NCI-H82 (cell line): ENCODE data around the gene ABCC9.
A peak's percentile ranks its signal among the peaks of the same experiment; 100 is the strongest.
"Not testable (repeated sequence)": the region's sequence is repeated elsewhere in the genome, so short reads cannot be mapped to it uniquely, and the experiment has no call there.

Experiments
- DNase-seq: peaks from one replicate; lab custom pipeline; 2025; lab: John Stamatoyannopoulos, UW

ABCC9 gene

GRCh38 chr12:21815306-21816062 lies 125.7 kb downstream of the ABCC9 start:
- no peak for DNase-seq

GRCh38 chr12:21814814-21815213 lies 126.4 kb downstream of the ABCC9 start:
- no peak for DNase-seq

- DNase-seq = no peak
These were observed 126.9 kb downstream of the ABCC9 start for GRCh38 chr12:21814327-21814726.

GRCh38 chr12:21813751-21814150 lies 127.5 kb downstream of the ABCC9 start:
- no peak for DNase-seq

GRCh38 chr12:21813125-21813524 lies 128.1 kb downstream of the ABCC9 start:
- DNase-seq = peak; percentile 64

GRCh38 chr12:21812340-21812739 lies 128.9 kb downstream of the ABCC9 start:
- DNase-seq = not testable (repeated sequence)

- DNase-seq = no peak
These were observed 132.1 kb downstream of the ABCC9 start for GRCh38 chr12:21809100-21809499.

GRCh38 chr12:21806255-21806654 lies 135.0 kb downstream of the ABCC9 start:
- DNase-seq = no peak

GRCh38 chr12:21801522-21802288 lies 139.5 kb downstream of the ABCC9 start:
- no peak for DNase-seq

GRCh38 chr12:21800011-21800410 lies 141.2 kb downstream of the ABCC9 start:
- DNase-seq = no peak

- no peak for DNase-seq
These were observed 143.7 kb downstream of the ABCC9 start for GRCh38 chr12:21797539-21797938.

GRCh38 chr12:21795648-21796328 lies 145.4 kb downstream of the ABCC9 start:
- no peak for DNase-seq

GRCh38 chr12:21794807-21795595 lies 146.2 kb downstream of the ABCC9 start:
- DNase-seq = not testable (repeated sequence)

- not testable (repeated sequence) for DNase-seq
These were observed 151.5 kb downstream of the ABCC9 start for GRCh38 chr12:21789687-21790086.

- no peak for DNase-seq
These were observed 152.9 kb downstream of the ABCC9 start for GRCh38 chr12:21788089-21788983.

- DNase-seq = no peak
These were observed 155.1 kb downstream of the ABCC9 start for GRCh38 chr12:21786041-21786531.

GRCh38 chr12:21782723-21783122 lies 158.5 kb downstream of the ABCC9 start:
- DNase-seq = not testable (repeated sequence)

GRCh38 chr12:21780786-21781185 lies 160.4 kb downstream of the ABCC9 start:
- DNase-seq = no peak

- peak; percentile 60 for DNase-seq
These were observed 165.1 kb downstream of the ABCC9 start for GRCh38 chr12:21776175-21776574.

GRCh38 chr12:21775133-21775820 lies 165.9 kb downstream of the ABCC9 start:
- no peak for DNase-seq
